Stomach (tissue), 4 donors: ENCODE data around the gene TBXAS1.

Source experiments
- EP300 ChIP-seq: sonication (generic); formaldehyde crosslinking; IDR thresholded peaks from one replicate; pipeline ENCODE4 v1.6.1; 2017; ENCODE audit warnings: antibody characterized with exemption
- POLR2AphosphoS5 ChIP-seq, 3 donors: sonication (generic); formaldehyde crosslinking; IDR thresholded peaks; one replicate each; pipeline ENCODE4 v1.6.1; 2016; ENCODE audit warnings: antibody characterized with exemption in 3 of 3
- TF ChIP-seq, protein P1 (sequence below), 7 experiments: fragments of 450-650 bp in 4 of 7; fragments of 200-600 bp in 3 of 7; sonication (generic) in 3 of 7; IDR thresholded peaks; one replicate each; pipeline ENCODE4 v1.5.1; 2016 to 2019; ENCODE audit warnings: antibody characterized with exemption in 7 of 7, control low read depth in 2 of 7, mild to moderate bottlenecking in 1 of 7

DNA sequence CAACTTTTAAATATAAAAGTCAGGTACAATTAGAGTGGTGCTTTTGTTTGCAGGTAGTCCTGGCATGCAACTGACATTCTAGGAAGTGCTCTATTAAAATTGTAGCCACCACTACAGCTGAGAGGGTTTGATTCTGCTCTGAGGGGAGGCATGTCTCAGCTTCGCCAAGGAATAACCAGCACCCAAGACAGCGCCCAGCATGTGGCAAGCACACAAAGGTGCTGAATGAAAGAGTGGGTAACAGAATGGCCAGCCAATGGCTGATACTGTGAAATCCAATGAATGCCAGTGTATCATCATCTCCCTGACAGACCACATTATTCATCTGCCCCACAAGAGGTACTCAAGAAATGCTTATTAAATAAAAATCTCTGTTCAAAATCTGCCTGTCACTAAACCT lies 226.8 kb downstream of the TBXAS1 start:
- TF ChIP-seq, protein P1, sequence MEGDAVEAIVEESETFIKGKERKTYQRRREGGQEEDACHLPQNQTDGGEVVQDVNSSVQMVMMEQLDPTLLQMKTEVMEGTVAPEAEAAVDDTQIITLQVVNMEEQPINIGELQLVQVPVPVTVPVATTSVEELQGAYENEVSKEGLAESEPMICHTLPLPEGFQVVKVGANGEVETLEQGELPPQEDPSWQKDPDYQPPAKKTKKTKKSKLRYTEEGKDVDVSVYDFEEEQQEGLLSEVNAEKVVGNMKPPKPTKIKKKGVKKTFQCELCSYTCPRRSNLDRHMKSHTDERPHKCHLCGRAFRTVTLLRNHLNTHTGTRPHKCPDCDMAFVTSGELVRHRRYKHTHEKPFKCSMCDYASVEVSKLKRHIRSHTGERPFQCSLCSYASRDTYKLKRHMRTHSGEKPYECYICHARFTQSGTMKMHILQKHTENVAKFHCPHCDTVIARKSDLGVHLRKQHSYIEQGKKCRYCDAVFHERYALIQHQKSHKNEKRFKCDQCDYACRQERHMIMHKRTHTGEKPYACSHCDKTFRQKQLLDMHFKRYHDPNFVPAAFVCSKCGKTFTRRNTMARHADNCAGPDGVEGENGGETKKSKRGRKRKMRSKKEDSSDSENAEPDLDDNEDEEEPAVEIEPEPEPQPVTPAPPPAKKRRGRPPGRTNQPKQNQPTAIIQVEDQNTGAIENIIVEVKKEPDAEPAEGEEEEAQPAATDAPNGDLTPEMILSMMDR (IDR thresholded peaks at IDR 0.05): no peak
- TF ChIP-seq EP300 (no peak), POLR2AphosphoS5 (IDR thresholded peaks at IDR 0.05) (no peak)
